Measurements from ENCODE around the gene RASSF6.

GRCh38 chr4:73663576-73663975, 43.3 kb upstream of the RASSF6 start:
- no peak for TF ChIP-seq CTCF (IDR thresholded peaks at IDR 0.05)
- TF ChIP-seq EZH2 (IDR thresholded peaks at IDR 0.05; ENCODE audit: borderline replicate concordance, insufficient read depth, low read depth, low read length, poor library complexity, severe bottlenecking) = no peak

All from B cell (primary cell).